ENCODE measurements around the gene GRIN2A.

GRIN2A gene

GRCh38 chr16:9950658-9951057 lies 231.6 kb downstream of the GRIN2A start:
- H3K27me3 Mint-ChIP-seq, result peaks cover 2% of the 10 kb centered on the region
- DNase-seq, result no peak
- no peaks in the 10 kb centered on the region for H3K36me3 Mint-ChIP-seq (ENCODE audit: low read depth)
- no peaks in the 10 kb centered on the region for H3K4me1 Mint-ChIP-seq
- no peaks in the 10 kb centered on the region for H3K9me3 Mint-ChIP-seq
- no peak overlapping the region for H3K4me3 Mint-ChIP-seq
- no peak for ATAC-seq
- H3K27ac Mint-ChIP-seq, result no peak overlapping the region

GRCh38 chr16:9949396-9949795 lies 232.8 kb downstream of the GRIN2A start:
- DNase-seq (no peak), ATAC-seq (no peak)
- no peaks in the 10 kb centered on the region for H3K36me3 Mint-ChIP-seq (ENCODE audit: low read depth)
- H3K4me1 Mint-ChIP-seq, result no peaks in the 10 kb centered on the region
- no peak overlapping the region for H3K27ac Mint-ChIP-seq
- no peak overlapping the region for H3K4me3 Mint-ChIP-seq
- H3K27me3 Mint-ChIP-seq, result peaks cover 2% of the 10 kb centered on the region
- peaks cover under 1% of the 10 kb centered on the region for H3K9me3 Mint-ChIP-seq

GRCh38 chr16:9948933-9949332 lies 233.3 kb downstream of the GRIN2A start:
- DNase-seq (no peak), ATAC-seq (no peak)
- peaks cover 4% of the 10 kb centered on the region for H3K9me3 Mint-ChIP-seq
- no peak overlapping the region for H3K4me3 Mint-ChIP-seq
- H3K27ac Mint-ChIP-seq, result no peak overlapping the region
- H3K36me3 Mint-ChIP-seq (ENCODE audit: low read depth), result no peaks in the 10 kb centered on the region
- peaks cover 2% of the 10 kb centered on the region for H3K27me3 Mint-ChIP-seq
- no peaks in the 10 kb centered on the region for H3K4me1 Mint-ChIP-seq

- ATAC-seq, result no peak
- Mint-ChIP-seq H3K4me3 (no peak overlapping the region), H3K4me1 (no peaks in the 10 kb centered on the region), H3K27me3 (peaks cover 2% of the 10 kb centered on the region), H3K9me3 (peaks cover 4% of the 10 kb centered on the region), H3K36me3 (ENCODE audit: low read depth) (no peaks in the 10 kb centered on the region), H3K27ac (no peak overlapping the region)
- DNase-seq, result no peak
Measured at GRCh38 chr16:9946022-9946720, 236.1 kb downstream of the GRIN2A start.

GRCh38 chr16:9943121-9943520 lies 239.1 kb downstream of the GRIN2A start:
- Mint-ChIP-seq H3K27me3 (peaks cover 2% of the 10 kb centered on the region), H3K9me3 (peaks cover 4% of the 10 kb centered on the region), H3K4me3 (no peak overlapping the region), H3K36me3 (ENCODE audit: low read depth) (no peaks in the 10 kb centered on the region), H3K27ac (no peak overlapping the region), H3K4me1 (no peaks in the 10 kb centered on the region)
- ATAC-seq (no peak), DNase-seq (no peak)

- no peak for ATAC-seq
- no peak for DNase-seq
- H3K27me3 Mint-ChIP-seq, result no peaks in the 10 kb centered on the region
- no peak overlapping the region for H3K27ac Mint-ChIP-seq
- H3K36me3 Mint-ChIP-seq (ENCODE audit: low read depth), result no peaks in the 10 kb centered on the region
- no peak overlapping the region for H3K4me3 Mint-ChIP-seq
- H3K4me1 Mint-ChIP-seq, result no peaks in the 10 kb centered on the region
- peaks cover 4% of the 10 kb centered on the region for H3K9me3 Mint-ChIP-seq
Measured at GRCh38 chr16:9941245-9941644, 241.0 kb downstream of the GRIN2A start.

- DNase-seq (no peak), ATAC-seq (no peak)
- Mint-ChIP-seq H3K4me1 (no peaks in the 10 kb centered on the region), H3K36me3 (ENCODE audit: low read depth) (no peaks in the 10 kb centered on the region), H3K9me3 (no peaks in the 10 kb centered on the region), H3K27ac (no peak overlapping the region), H3K27me3 (peaks cover 2% of the 10 kb centered on the region), H3K4me3 (no peak overlapping the region)
Measured at GRCh38 chr16:9934723-9935508, 247.3 kb downstream of the GRIN2A start.

- Mint-ChIP-seq H3K36me3 (ENCODE audit: low read depth) (no peaks in the 10 kb centered on the region), H3K27ac (no peak overlapping the region), H3K9me3 (no peaks in the 10 kb centered on the region), H3K4me3 (no peak overlapping the region), H3K27me3 (peaks cover 2% of the 10 kb centered on the region), H3K4me1 (no peaks in the 10 kb centered on the region)
- DNase-seq (no peak), ATAC-seq (no peak)
Measured at GRCh38 chr16:9932919-9933653, 249.1 kb downstream of the GRIN2A start.

GRCh38 chr16:9932000-9932399 lies 250.2 kb downstream of the GRIN2A start:
- H3K27me3 Mint-ChIP-seq, result peaks cover 2% of the 10 kb centered on the region
- H3K4me1 Mint-ChIP-seq, result no peaks in the 10 kb centered on the region
- no peak overlapping the region for H3K27ac Mint-ChIP-seq
- H3K36me3 Mint-ChIP-seq (ENCODE audit: low read depth), result no peaks in the 10 kb centered on the region
- no peaks in the 10 kb centered on the region for H3K9me3 Mint-ChIP-seq
- ATAC-seq, result no peak
- DNase-seq, result no peak
- H3K4me3 Mint-ChIP-seq, result no peak overlapping the region

- no peaks in the 10 kb centered on the region for H3K36me3 Mint-ChIP-seq (ENCODE audit: low read depth)
- peaks cover 2% of the 10 kb centered on the region for H3K27me3 Mint-ChIP-seq
- H3K4me3 Mint-ChIP-seq, result no peak overlapping the region
- ATAC-seq, result no peak
- H3K9me3 Mint-ChIP-seq, result peaks cover 2% of the 10 kb centered on the region
- no peak overlapping the region for H3K27ac Mint-ChIP-seq
- no peaks in the 10 kb centered on the region for H3K4me1 Mint-ChIP-seq
- no peak for DNase-seq
Measured at GRCh38 chr16:9929836-9930235, 252.4 kb downstream of the GRIN2A start.

GRCh38 chr16:9929313-9929712 lies 252.9 kb downstream of the GRIN2A start:
- Mint-ChIP-seq H3K27me3 (peaks cover 3% of the 10 kb centered on the region), H3K9me3 (peaks cover 4% of the 10 kb centered on the region), H3K27ac (no peak overlapping the region), H3K4me1 (no peaks in the 10 kb centered on the region), H3K36me3 (ENCODE audit: low read depth) (no peaks in the 10 kb centered on the region), H3K4me3 (no peak overlapping the region)
- ATAC-seq, result no peak
- no peak for DNase-seq

- DNase-seq (no peak), ATAC-seq (no peak)
- Mint-ChIP-seq H3K4me1 (no peaks in the 10 kb centered on the region), H3K27me3 (peaks cover 4% of the 10 kb centered on the region), H3K9me3 (peaks cover 4% of the 10 kb centered on the region), H3K4me3 (no peak overlapping the region), H3K36me3 (ENCODE audit: low read depth) (no peaks in the 10 kb centered on the region), H3K27ac (no peak overlapping the region)
Measured at GRCh38 chr16:9922441-9922840, 259.8 kb downstream of the GRIN2A start.

GRCh38 chr16:9921997-9922396 lies 260.2 kb downstream of the GRIN2A start:
- no peak overlapping the region for H3K27ac Mint-ChIP-seq
- H3K9me3 Mint-ChIP-seq, result peaks cover 4% of the 10 kb centered on the region
- H3K4me3 Mint-ChIP-seq, result no peak overlapping the region
- DNase-seq (no peak), ATAC-seq (no peak)
- no peaks in the 10 kb centered on the region for H3K4me1 Mint-ChIP-seq
- H3K27me3 Mint-ChIP-seq, result peaks cover 4% of the 10 kb centered on the region
- no peaks in the 10 kb centered on the region for H3K36me3 Mint-ChIP-seq (ENCODE audit: low read depth)

- Mint-ChIP-seq H3K9me3 (no peaks in the 10 kb centered on the region), H3K36me3 (ENCODE audit: low read depth) (no peaks in the 10 kb centered on the region), H3K27ac (no peak overlapping the region), H3K27me3 (peaks cover 2% of the 10 kb centered on the region), H3K4me3 (no peak overlapping the region), H3K4me1 (no peaks in the 10 kb centered on the region)
- DNase-seq (no peak), ATAC-seq (no peak)
Measured at GRCh38 chr16:9919460-9919859, 262.8 kb downstream of the GRIN2A start.

GRCh38 chr16:9917691-9918090 lies 264.5 kb downstream of the GRIN2A start:
- Mint-ChIP-seq H3K4me1 (no peaks in the 10 kb centered on the region), H3K27me3 (no peaks in the 10 kb centered on the region), H3K4me3 (no peak overlapping the region), H3K9me3 (no peaks in the 10 kb centered on the region), H3K27ac (no peak overlapping the region), H3K36me3 (ENCODE audit: low read depth) (no peaks in the 10 kb centered on the region)
- no peak for ATAC-seq
- DNase-seq, result no peak
